ENCODE data around the gene PIGU.

The PIGU gene

GRCh38 chr20:34553366-34553867, 123.5 kb downstream of the PIGU start:
- no peak for DNase-seq

DNA sequence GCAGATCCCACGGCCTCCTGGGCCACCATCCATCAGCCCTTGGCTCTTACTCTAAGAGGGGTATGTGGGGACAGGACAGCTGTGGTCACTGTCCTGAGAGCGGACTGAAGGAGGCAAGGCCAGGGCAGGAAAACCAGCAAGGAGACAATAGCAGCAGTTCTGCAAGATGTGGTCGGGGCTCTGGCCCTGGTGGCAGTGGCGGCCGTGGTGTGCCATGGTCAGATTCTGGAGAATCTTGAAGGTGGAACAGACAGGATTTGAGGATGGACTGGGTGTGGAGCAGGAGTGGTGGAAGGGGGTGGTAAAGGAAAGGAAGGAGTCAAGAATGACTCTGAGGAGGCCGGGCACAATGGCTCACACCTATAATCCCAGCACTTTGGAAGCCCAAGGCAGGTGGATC, 124.3 kb downstream of the PIGU start:
- no peak for DNase-seq

DNA sequence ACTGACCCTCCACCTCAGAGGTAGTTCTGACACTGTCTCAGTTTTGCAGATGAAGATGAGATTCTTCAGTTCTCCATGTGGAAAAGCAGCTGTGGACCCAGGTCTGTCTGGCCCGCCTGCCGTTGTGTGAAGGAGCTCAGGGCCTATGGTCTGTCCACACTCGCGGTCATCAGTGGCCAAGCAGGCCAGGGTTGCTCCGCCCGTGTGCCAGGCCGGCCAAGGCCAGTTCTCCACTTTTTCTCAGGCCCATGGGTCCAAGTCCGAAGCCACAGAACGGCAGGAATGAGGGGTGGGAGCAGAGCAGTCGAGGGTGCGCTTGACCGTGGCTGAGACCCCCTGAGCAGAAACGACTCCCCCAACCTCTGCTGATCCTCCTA, 127.0 kb downstream of the PIGU start:
- DNase-seq: no peak

GRCh38 chr20:34549291-34549928, 127.5 kb downstream of the PIGU start:
- DNase-seq: no peak

- no peak for DNase-seq
Measured at GRCh38 chr20:34547844-34548613, 128.9 kb downstream of the PIGU start.

DNA sequence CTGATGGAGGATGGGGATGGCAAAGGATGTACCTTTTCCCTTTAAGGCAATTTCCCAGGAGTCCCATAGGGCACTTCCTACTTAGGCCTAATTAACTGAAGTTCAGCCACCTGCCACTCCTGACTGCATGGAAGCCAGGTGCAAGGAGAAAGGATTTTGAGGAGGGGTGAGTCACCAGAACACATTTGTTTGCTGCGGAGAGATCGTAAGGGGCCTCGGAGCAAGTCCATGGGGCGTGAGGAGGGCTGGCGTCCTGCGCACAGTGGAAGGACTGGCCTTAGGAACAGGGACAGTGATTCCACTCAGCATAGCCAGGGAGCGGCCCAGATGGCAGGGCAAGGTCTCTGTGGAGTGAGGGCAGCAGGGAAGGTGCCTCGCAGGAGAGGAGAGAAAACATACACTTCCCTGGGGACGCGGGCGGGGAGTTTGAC, 130.1 kb downstream of the PIGU start:
- no peak for DNase-seq

DNA sequence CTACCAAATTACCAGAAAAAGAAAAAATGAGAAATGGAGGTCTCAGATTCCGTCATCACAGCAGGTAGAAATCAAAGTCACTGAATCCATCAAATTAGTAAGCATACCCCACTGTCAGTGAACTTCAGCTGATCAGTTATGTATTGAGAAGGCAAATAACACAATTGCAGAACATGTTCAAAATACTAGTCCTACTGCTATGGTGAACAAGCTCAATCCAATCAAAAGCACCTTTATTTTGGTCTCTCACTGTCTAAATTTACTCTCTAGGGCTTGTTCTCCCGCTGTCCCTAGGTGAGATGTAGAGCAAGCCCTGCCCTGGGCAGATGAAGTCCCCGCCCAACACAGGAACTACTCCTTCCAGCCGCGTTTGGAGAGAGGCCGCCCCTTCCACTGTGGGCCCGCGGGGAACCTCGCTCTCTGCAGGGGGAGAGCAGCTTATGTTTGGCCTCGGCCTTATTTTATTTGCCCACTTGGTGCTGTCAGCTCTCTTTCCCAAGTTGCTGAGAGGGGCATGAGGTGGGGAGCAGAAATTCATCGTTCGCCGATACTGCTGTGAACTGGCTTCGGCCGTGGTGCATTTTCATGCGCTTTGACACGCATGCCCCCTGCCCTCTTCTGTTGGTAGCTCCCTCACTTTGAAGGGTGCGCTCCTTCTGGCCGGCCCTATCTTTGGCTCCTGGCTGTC, 132.6 kb downstream of the PIGU start:
- DNase-seq: no peak

DNA sequence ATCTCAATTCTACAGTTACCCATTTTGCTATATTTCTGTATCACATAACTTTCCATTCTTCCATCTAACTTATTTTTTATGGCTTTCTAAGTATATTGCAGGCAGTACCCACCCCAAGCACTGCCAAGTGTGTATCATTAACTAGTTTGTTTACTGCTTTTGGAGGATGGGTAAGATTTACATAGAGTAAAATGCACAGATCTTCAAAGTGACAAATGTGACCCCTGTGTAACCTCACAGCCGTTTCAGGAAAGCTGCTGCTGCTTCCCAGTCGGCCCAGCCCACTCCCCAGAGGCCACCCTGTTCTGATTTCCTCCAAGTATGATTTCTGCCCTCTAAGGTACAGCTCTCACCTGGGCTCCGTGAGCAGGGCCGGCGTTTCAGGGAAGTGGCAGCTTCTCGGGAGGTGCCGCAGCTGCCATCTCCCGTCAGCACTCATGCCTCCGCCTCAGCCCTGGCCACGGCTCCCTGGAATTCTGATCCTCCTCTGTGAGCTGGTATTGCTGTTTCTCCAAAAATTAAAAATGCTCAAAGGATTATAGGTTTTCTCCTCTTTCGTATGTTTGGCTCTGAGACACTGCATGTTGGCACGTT, 133.3 kb downstream of the PIGU start:
- no peak for DNase-seq

- DNase-seq: no peak
Measured at GRCh38 chr20:34542439-34542838, 134.5 kb downstream of the PIGU start.

DNA sequence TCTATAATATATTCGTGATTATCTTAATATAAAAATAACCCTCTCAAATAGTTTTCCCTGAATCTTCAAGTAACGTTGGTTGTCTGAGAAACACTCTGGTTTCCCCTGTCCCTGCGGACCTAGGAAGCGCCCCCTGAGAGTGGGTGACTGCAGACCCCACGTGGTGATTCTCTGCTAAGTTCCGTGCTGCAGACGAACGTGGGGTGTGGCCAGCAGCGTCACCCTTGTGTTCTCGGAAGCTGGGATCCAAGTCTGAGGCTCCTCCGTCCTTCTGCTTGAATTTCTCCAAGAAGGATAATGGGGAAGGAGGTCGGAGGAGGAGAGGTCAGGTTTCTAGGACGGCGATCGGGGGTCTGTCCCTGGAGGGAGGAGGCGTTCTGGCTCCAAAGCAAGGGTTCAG, 135.0 kb downstream of the PIGU start:
- DNase-seq: no peak

- no peak for DNase-seq
Measured at GRCh38 chr20:34541264-34541901, 135.5 kb downstream of the PIGU start.

DNA sequence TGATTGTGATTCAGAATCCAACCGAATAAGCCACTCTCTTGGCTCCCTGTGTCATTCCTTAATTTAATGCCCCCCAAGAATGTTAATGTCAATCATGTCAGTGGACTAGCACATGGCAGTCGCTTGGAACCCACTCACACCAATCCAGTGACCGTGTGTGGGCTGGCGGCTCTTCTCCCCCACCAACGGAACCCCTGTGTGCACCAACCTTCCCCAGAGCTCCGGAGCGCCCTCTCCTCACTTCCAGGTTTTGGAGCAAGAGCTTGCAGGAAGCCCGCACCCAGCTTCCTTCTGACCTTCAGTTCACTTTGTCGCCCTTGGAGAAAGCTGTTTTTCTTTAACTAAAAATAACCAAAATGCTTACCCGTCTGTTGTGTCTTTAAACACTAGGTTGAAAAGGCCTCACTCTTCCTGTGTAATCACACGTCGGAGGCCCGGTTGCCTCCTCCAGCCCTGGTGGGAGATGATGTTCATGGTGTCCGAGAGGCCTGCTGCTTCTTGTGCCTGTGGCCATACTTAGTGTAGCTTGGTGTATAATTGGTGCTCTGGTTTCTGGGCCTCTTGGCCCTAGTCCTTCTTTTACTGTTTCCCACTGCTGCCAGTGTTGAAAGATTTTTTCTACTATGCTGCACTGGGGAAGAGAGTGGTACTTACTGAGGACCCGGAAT, 136.2 kb downstream of the PIGU start:
- DNase-seq: no peak

GRCh38 chr20:34539756-34540155, 137.1 kb downstream of the PIGU start:
- DNase-seq: no peak

- peak; percentile 77 to 83 (median 78) for DNase-seq
Measured at GRCh38 chr20:34538671-34539123, 138.2 kb downstream of the PIGU start.

DNA sequence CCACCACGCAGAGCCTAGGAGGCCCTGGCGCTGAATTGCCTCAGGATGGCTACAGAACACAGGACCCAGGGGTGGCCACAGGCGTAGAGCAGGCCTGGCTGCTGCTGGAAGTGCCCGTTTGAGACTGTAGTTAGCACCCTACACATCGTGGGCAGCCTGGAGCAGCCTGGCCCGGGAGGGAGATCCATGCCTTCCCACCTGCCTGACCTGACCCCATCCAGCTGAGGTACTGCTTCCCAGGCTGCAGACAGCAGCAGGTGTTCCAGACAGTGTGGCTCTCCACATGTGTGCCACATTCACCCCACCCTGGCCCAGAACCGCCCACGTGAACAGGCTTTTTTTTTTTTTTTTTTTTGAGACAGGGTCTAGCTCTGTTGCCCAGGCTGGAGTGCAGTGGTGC, 139.2 kb downstream of the PIGU start:
- DNase-seq: no peak

GRCh38 chr20:34536798-34537394, 140.0 kb downstream of the PIGU start:
- peak; percentile 41 to 63 (median 47) for DNase-seq

- no peak for DNase-seq
Measured at GRCh38 chr20:34535857-34536256, 141.0 kb downstream of the PIGU start.

DNA sequence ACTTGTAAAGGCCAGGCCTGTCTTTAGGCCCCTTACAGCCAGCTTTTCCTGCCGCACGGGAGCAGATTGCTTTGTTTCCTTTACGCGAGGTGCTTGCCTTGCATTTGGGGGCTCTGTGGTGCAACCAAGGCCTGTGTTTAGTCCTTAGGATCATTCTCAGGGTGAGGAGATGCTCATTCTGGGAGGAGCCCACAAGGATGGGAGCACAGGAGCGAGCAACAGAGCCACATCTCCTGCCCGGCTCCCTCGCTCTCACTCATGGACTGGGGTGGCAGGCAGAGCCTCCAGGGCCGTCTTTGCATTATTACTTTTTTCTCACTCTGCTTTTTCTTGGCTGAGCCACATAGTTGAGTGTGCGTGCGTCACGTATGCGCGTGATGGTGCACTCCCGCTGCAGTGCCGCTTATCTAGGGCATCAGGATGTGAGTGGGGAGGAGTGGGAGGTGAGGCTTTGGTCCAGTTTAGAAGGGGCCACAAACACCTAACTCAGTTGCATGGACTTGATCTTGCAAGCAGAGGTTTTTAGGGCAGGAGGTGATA, 141.5 kb downstream of the PIGU start:
- DNase-seq: no peak

DNA sequence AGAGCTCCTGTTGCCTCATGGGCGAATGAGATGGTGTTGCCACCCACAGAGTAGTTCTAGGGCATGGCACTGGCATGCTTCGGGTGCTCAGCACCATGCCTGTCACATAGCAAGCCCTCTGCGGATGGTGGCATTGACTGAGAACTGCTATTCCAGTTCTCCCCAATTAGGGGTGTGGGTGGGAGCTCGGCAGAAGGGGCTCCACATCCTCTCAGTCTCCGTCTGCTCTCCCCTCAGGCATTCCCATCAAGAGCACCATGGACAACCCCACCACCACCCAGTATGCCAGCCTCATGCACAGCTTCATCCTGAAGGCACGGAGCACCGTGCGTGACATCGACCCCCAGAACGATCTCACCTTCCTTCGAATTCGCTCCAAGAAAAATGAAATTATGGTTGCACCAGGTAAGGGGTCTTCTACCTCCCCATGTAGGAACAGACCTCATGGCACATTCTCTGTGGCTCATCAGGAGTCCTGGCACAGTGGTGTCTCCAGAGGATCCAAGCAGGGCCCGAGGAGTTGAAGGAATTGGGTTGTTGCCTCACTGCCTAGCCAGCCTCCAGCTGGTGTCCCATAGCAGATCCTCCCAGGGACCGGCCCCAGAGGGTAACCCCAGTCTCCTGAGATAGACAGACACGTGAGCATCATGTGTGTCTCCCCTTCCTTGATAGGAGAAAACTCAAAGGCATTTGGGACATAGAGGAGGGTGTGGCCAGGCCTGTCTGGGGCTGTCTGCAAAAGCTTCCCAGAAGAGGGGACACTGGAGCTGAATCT, 142.3 kb downstream of the PIGU start:
- no peak for DNase-seq

- no peak for DNase-seq
Measured at GRCh38 chr20:34532756-34533155, 144.1 kb downstream of the PIGU start.

GRCh38 chr20:34532320-34532719, 144.6 kb downstream of the PIGU start:
- no peak for DNase-seq
